Endothelial cell of umbilical vein (primary cell): ENCODE results near the gene DPP7. TPM values are rescaled to one million over a fixed set of nuclear protein-coding genes. Genes with fewer than 3 reads are reported as not detected.

Experiments
- BruUV-seq: library from RNA; stranded (reverse); fragments of 400-500 nt; replicated peaks from 2 replicates; lab custom pipeline; 2021; lab: Mats Ljungman, UMichigan
- CTCF ChIA-PET: fragments of 300-600, 350-600 bp; sonication (Branson Sonifier 250); formaldehyde crosslinking; loops from one replicate; lab custom pipeline; 2021; ENCODE audit warnings: antibody characterized with exemption, inconsistent platforms; lab: Charles Lee
- POLR2A ChIA-PET: fragments of 300-600, 350-600 bp; sonication (Branson Sonifier 250); formaldehyde crosslinking; loops from one replicate; lab custom pipeline; 2021; ENCODE audit warnings: antibody characterized with exemption, inconsistent platforms; lab: Charles Lee
- DNase-seq: peaks from one replicate; pipeline ENCODE4 v3.0.0-alpha.2; 2011; ENCODE audit warnings: low read depth, low spot score
- FAIRE-seq: peaks from 2 replicates; lab custom pipeline; 2011; peaks lifted over from hg19 to GRCh38; lab: Jason Lieb, UNC
- H2AFZ ChIP-seq: 2 replicates; pipeline ENCODE4 v1.6.0; 2012; ENCODE audit warnings: low read depth, low read length, control low read depth, inconsistent platforms
- H3K27ac ChIP-seq: 2 replicates; pipeline ENCODE4 v1.5.1; 2011; ENCODE audit warnings: low read depth, mild to moderate bottlenecking, control low read depth, low read length, moderate library complexity; ENCODE audit not compliant: insufficient read depth
- H3K27me3 ChIP-seq, 2 experiments: 2 replicates each; pipeline versions ENCODE4 v1.6.0 to v1.6.1; 2011; ENCODE audit warnings: low read length in 2 of 2, mixed read lengths in 1 of 2; ENCODE audit not compliant: control insufficient read depth in 2 of 2, insufficient read depth in 2 of 2
- H3K36me3 ChIP-seq, 2 experiments: 2 replicates in 1 of 2; 3 replicates in 1 of 2; pipeline ENCODE4 v1.5.1; 2011; ENCODE audit warnings: low read length in 2 of 2, mild to moderate bottlenecking in 1 of 2, moderate library complexity in 1 of 2; ENCODE audit not compliant: control insufficient read depth in 2 of 2, insufficient read depth in 2 of 2; ENCODE audit errors: extremely low read depth in 1 of 2
- H3K4me1 ChIP-seq: 3 replicates; pipeline ENCODE4 v1.5.1; 2011; ENCODE audit warnings: mild to moderate bottlenecking, low read length; ENCODE audit not compliant: control insufficient read depth, insufficient read depth; ENCODE audit errors: extremely low read depth
- H3K4me2 ChIP-seq: 2 replicates; pipeline ENCODE4 v1.6.1; 2011; ENCODE audit warnings: low read length, control low read depth, mixed read lengths; ENCODE audit not compliant: insufficient read depth
- H3K4me3 ChIP-seq, 3 experiments: fragments of 200-600 bp in 1 of 3; sonication (generic), shearing (Covaris generic) in 1 of 3; replicated peaks in 1 of 3; 2 replicates each; pipeline ENCODE4 v1.5.1; 2011 to 2016; ENCODE audit warnings: control low read depth in 3 of 3, low read length in 3 of 3, mild to moderate bottlenecking in 2 of 3, inconsistent platforms in 1 of 3, low read depth in 1 of 3, moderate library complexity in 1 of 3; ENCODE audit not compliant: insufficient read depth in 1 of 3
- H3K79me2 ChIP-seq: 2 replicates; pipeline ENCODE4 v1.6.0; 2012; ENCODE audit warnings: low read length, inconsistent platforms; ENCODE audit not compliant: control insufficient read depth, insufficient read depth
- H3K9ac ChIP-seq: replicated peaks from 2 replicates; pipeline ENCODE3; 2011; ENCODE audit warnings: low read length, control low read depth; ENCODE audit not compliant: insufficient read depth; ENCODE audit errors: extremely low read depth
- H3K9me1 ChIP-seq: replicated peaks from 3 replicates; pipeline ENCODE4 v1.6.0; 2011; ENCODE audit warnings: mild to moderate bottlenecking, low read length; ENCODE audit not compliant: control insufficient read depth, insufficient read depth; ENCODE audit errors: extremely low read depth
- H3K9me3 ChIP-seq: replicated peaks from 2 replicates; pipeline ENCODE4 v1.5.1; 2012; ENCODE audit warnings: low read length, inconsistent platforms; ENCODE audit not compliant: control insufficient read depth, insufficient read depth
- H4K20me1 ChIP-seq: replicated peaks from 2 replicates; pipeline ENCODE3; 2011; ENCODE audit warnings: mild to moderate bottlenecking, low read length; ENCODE audit not compliant: control insufficient read depth, insufficient read depth; ENCODE audit errors: extremely low read depth
- CTCF ChIP-seq, 2 donors: IDR thresholded peaks; 1 replicate in 1 of 2; 2 replicates in 1 of 2; pipeline ENCODE4 v1.5.1; 2011; ENCODE audit warnings: low read length in 2 of 2, mild to moderate bottlenecking in 2 of 2, moderate library complexity in 2 of 2, control low read depth in 1 of 2, inconsistent platforms in 1 of 2, low read depth in 1 of 2; ENCODE audit not compliant: insufficient read depth in 1 of 2; ENCODE audit errors: extremely low read depth in 1 of 2
- EZH2 ChIP-seq: IDR thresholded peaks from 2 replicates; pipeline ENCODE4 v1.6.1; 2012; ENCODE audit warnings: borderline replicate concordance, low read depth, mild to moderate bottlenecking, moderate library complexity, low read length, inconsistent platforms; ENCODE audit not compliant: severe bottlenecking
- FOS ChIP-seq: IDR thresholded peaks from 2 replicates; pipeline ENCODE4 v1.6.1; 2011; ENCODE audit warnings: mild to moderate bottlenecking, low read length, moderate library complexity, borderline replicate concordance; ENCODE audit not compliant: insufficient read depth
- GATA2 ChIP-seq: IDR thresholded peaks from 2 replicates; pipeline ENCODE4 v1.7.0; 2011; ENCODE audit warnings: low read depth, mild to moderate bottlenecking, moderate library complexity, mixed read lengths, low read length; ENCODE audit not compliant: insufficient read length, insufficient read depth
- JUN ChIP-seq: IDR thresholded peaks from 2 replicates; pipeline ENCODE4 v1.6.1; 2011; ENCODE audit warnings: borderline replicate concordance, low read depth; ENCODE audit not compliant: insufficient read length, insufficient read depth
- MYC ChIP-seq: IDR thresholded peaks from one replicate; pipeline ENCODE4 v1.6.1; 2011; ENCODE audit warnings: mild to moderate bottlenecking, low read depth, low read length
- POLR2A ChIP-seq: IDR thresholded peaks from 2 replicates; pipeline ENCODE4 v1.6.1; 2012; ENCODE audit warnings: low read depth, mild to moderate bottlenecking, control low read depth, low read length
- POLR2AphosphoS5 ChIP-seq: IDR thresholded peaks from 2 replicates; pipeline ENCODE4 v1.6.1; 2012; ENCODE audit warnings: low read depth, mild to moderate bottlenecking, control low read depth, low read length, moderate library complexity; ENCODE audit not compliant: insufficient read depth
- dilution Hi-C: fragments of 300-500 bp; cut with MboI; formaldehyde crosslinking; loops from one replicate; pipeline ENCODE4 v1.15.0; 2019; ENCODE audit warnings: low sequenced_read_pairs; ENCODE audit not compliant: extremely low pct_ligation_motif_present
- intact Hi-C: fragments of 100-400 bp; cut with micrococcal nuclease; formaldehyde crosslinking; loops from one replicate; pipeline ENCODE4 v1.10.0; 2022
- polyA plus RNA-seq, 4 experiments: library from polyadenylated mRNA; depleted of rRNA in 3 of 4; stranded (reverse) in 3 of 4; unstranded in 1 of 4; fragments of >200 nt; gene quantifications; 2 replicates each; pipeline versions ENCODE4 v1.2.1 to v1.2.3, GENCODE V29; 2011 to 2012; ENCODE audit warnings: missing spikeins in 1 of 4
- total RNA-seq: library from RNA; stranded (reverse); gene quantifications from 2 replicates; pipeline ENCODE4 v1.2.3, GENCODE V29; 2021
- TF ChIP-seq, protein P1 (sequence below): IDR thresholded peaks from 2 replicates; pipeline ENCODE4 v1.6.1; 2011; ENCODE audit not compliant: insufficient read depth, insufficient read length

DPP7 gene
- total and polyA plus RNA-seq, 2 donors (not counting 3 experiments of a cell fraction or from before 2014, with no cell fraction given): 149 to 200 TPM

GRCh38 chr9:137127301-137128157 is 13.0 kb upstream of the DPP7 start:
- TF ChIP-seq MYC (no peak), POLR2A (no peak), CTCF (IDR thresholded peaks at IDR 0.05; ENCODE audit: extremely low read depth in 1 of 2, insufficient read depth in 1 of 2, low read depth in 1 of 2, low read length in 2 of 2) (no peak), FOS (no peak), POLR2AphosphoS5 (no peak), GATA2 (no peak), EZH2 (no peak), JUN (no peak)
- TF ChIP-seq, protein P1, sequence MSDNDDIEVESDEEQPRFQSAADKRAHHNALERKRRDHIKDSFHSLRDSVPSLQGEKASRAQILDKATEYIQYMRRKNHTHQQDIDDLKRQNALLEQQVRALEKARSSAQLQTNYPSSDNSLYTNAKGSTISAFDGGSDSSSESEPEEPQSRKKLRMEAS: no peak
- Histone ChIP-seq H3K79me2 (peaks cover 20% of the 10 kb centered on the region), H3K27me3 (no peaks in the 10 kb centered on the region), H3K4me3 (peak overlapping the region in 2 of 3 experiments; percentile 20 to 37), H4K20me1 (no peaks in the 10 kb centered on the region), H2AFZ (peak overlapping the region; percentile 44), H3K9me3 (no peaks in the 10 kb centered on the region), H3K36me3 (no peaks in the 10 kb centered on the region), H3K4me2 (peak overlapping the region; percentile 68), H3K4me1 (peaks cover 26% of the 10 kb centered on the region), H3K27ac (peak overlapping the region; percentile 38), H3K9ac (peak overlapping the region; percentile 29), H3K9me1 (no peaks in the 10 kb centered on the region)
- CTCF ChIA-PET: interaction anchor here (0.5 to 1.6 kb wide), 6 partner anchors 9 to 109 kb away, joined by 3 to 6 read pairs (median 4); partner anchors contain the start of gene RNF224
- no TSS peak for BruUV-seq
- peak; percentile 35 for DNase-seq
- dilution Hi-C loops: no loop called here
- POLR2A ChIA-PET: no interaction called here
- peak; percentile 37 for FAIRE-seq
- intact Hi-C loops: no loop called here
